NCI-H2171 treated with DMSO at 0.1 percent for 48 hours (cell line): Measurements from ENCODE around the gene BMP7.
"Not testable (repeated sequence)": the region's sequence is repeated elsewhere in the genome, so short reads cannot be mapped to it uniquely, and the experiment has no call there.

ENCODE experiments used
- DNase-seq: peaks from one replicate; lab custom pipeline; 2025; lab: John Stamatoyannopoulos, UW

Gene BMP7

GRCh38 chr20:57287901-57288300 is 21.5 kb upstream of the BMP7 start:
- DNase-seq = no peak

GRCh38 chr20:57287007-57287880 is 20.8 kb upstream of the BMP7 start:
- DNase-seq = no peak

GRCh38 chr20:57283860-57284259 is 17.4 kb upstream of the BMP7 start:
- DNase-seq = no peak

GRCh38 chr20:57282670-57283361 is 16.4 kb upstream of the BMP7 start:
- no peak for DNase-seq

GRCh38 chr20:57281900-57282299 is 15.5 kb upstream of the BMP7 start:
- DNase-seq = no peak

GRCh38 chr20:57280221-57280620 is 13.8 kb upstream of the BMP7 start:
- DNase-seq = peak; percentile 78

- DNase-seq = not testable (repeated sequence)
These were observed 13.1 kb upstream of the BMP7 start for GRCh38 chr20:57279548-57279947.

GRCh38 chr20:57278457-57278856 is 12.0 kb upstream of the BMP7 start:
- no peak for DNase-seq

- no peak for DNase-seq
These were observed 11.1 kb upstream of the BMP7 start for GRCh38 chr20:57277398-57278105.

GRCh38 chr20:57276221-57276620 is 9.8 kb upstream of the BMP7 start:
- no peak for DNase-seq

- DNase-seq = no peak
These were observed 9.4 kb upstream of the BMP7 start for GRCh38 chr20:57275813-57276212.

GRCh38 chr20:57275334-57275733 is 8.9 kb upstream of the BMP7 start:
- DNase-seq = no peak

- no peak for DNase-seq
These were observed 8.4 kb upstream of the BMP7 start for GRCh38 chr20:57274846-57275245.

- no peak for DNase-seq
These were observed 7.9 kb upstream of the BMP7 start for GRCh38 chr20:57274299-57274698.

GRCh38 chr20:57272883-57273535 is 6.6 kb upstream of the BMP7 start:
- DNase-seq = no peak

GRCh38 chr20:57270204-57270984 is 4.0 kb upstream of the BMP7 start:
- DNase-seq = no peak

- no peak for DNase-seq
These were observed 2.9 kb upstream of the BMP7 start for GRCh38 chr20:57269148-57269984.

GRCh38 chr20:57268399-57269076 is 2.1 kb upstream of the BMP7 start:
- DNase-seq = no peak

- DNase-seq = no peak
These were observed 849 bp upstream of the BMP7 start for GRCh38 chr20:57267158-57267821.

GRCh38 chr20:57265997-57266290 is 497 bp downstream of the BMP7 start:
- no peak for DNase-seq
